Activated CD8-positive, alpha-beta memory T cell treated with anti-CD3 and anti-CD28 coated beads, Interleukin-2, amount 10 ng/mL, durations not matched to agents 7 days and 5 days (primary cell): ENCODE data around the gene ANKRD39. TPM values are rescaled to one million over a fixed set of nuclear protein-coding genes. Genes with fewer than 3 reads are reported as not detected.

Experiments used
- ATAC-seq: fragments of 150-1000 bp; cut with Tn5 transposase; one replicate; pipeline ENCODE4 v1.10.0; 2021; ENCODE audit warnings: moderate library complexity
- CTCF ChIA-PET: fragments of 350-600 bp; sonication (Branson Sonifier 250); formaldehyde crosslinking; loops from one replicate; lab custom pipeline; 2021; ENCODE audit warnings: antibody characterized with exemption; lab: Charles Lee
- DNase-seq: peaks from one replicate; pipeline ENCODE4 v3.0.0-alpha.2; 2020
- H3K27ac Mint-ChIP-seq: one replicate; pipeline ENCODE4 v1.8.0; 2021; ENCODE audit warnings: mild to moderate bottlenecking, mixed read lengths
- H3K27me3 Mint-ChIP-seq: one replicate; pipeline ENCODE4 v1.8.0; 2021; ENCODE audit warnings: mixed read lengths
- H3K36me3 Mint-ChIP-seq: one replicate; pipeline ENCODE4 v1.8.0; 2021; ENCODE audit warnings: mild to moderate bottlenecking, mixed read lengths
- H3K4me1 Mint-ChIP-seq: one replicate; pipeline ENCODE4 v1.8.0; 2021; ENCODE audit warnings: mixed read lengths
- H3K4me3 Mint-ChIP-seq: one replicate; pipeline ENCODE4 v1.8.0; 2021; ENCODE audit warnings: mild to moderate bottlenecking, moderate library complexity, mixed read lengths
- H3K9me3 Mint-ChIP-seq: one replicate; pipeline ENCODE4 v1.8.0; 2022; ENCODE audit warnings: low read depth, mixed read lengths
- total RNA-seq, 2 experiments: library from RNA; stranded (reverse); gene quantifications; one replicate each; pipeline ENCODE4 v1.2.3, GENCODE V29; 2021

ANKRD39 gene
- total RNA-seq: 10 to 100 TPM; 32.6 to 42.6 TPM

GRCh38 chr2:96857667-96858372 is at the start of gene ANKRD39:
Gene ANKRD39, minus strand, starts transcription at chr2:96858016. Its CDS starts 29 bp downstream, at chr2:96857987.
- H3K27me3 Mint-ChIP-seq: no peaks in the 10 kb centered on the region
- peak; percentile 95 for ATAC-seq
- CTCF ChIA-PET: interaction anchor here (0.6 to 4.0 kb wide), 48 partner anchors 9 to 320 kb away, joined by 3 to 178 read pairs (median 6); partner anchors contain the start of genes ANKRD23, ANKRD36, ARID5A and CNNM3
- no peaks in the 10 kb centered on the region for H3K9me3 Mint-ChIP-seq
- H3K4me1 Mint-ChIP-seq: peaks cover 38% of the 10 kb centered on the region
- DNase-seq: peak; percentile 98
- H3K27ac Mint-ChIP-seq: peak within 1 kb of the TSS; percentile 88
- peak within 1 kb of the TSS; percentile 89 for H3K4me3 Mint-ChIP-seq
- peaks cover 16% of the 10 kb centered on the region for H3K36me3 Mint-ChIP-seq

GRCh38 chr2:96906729-96907114 is 48.9 kb upstream of the ANKRD39 start:
- ATAC-seq: no peak
- H3K27me3 Mint-ChIP-seq: peaks cover 1% of the 10 kb centered on the region
- CTCF ChIA-PET: no interaction called here
- H3K27ac Mint-ChIP-seq: no peak overlapping the region
- H3K36me3 Mint-ChIP-seq: no peaks in the 10 kb centered on the region
- H3K4me1 Mint-ChIP-seq: no peaks in the 10 kb centered on the region
- H3K4me3 Mint-ChIP-seq: no peak overlapping the region
- no peak for DNase-seq
- no peaks in the 10 kb centered on the region for H3K9me3 Mint-ChIP-seq

GRCh38 chr2:96903815-96904214 is 46.0 kb upstream of the ANKRD39 start:
- no peaks in the 10 kb centered on the region for H3K36me3 Mint-ChIP-seq
- no peaks in the 10 kb centered on the region for H3K4me1 Mint-ChIP-seq
- no peaks in the 10 kb centered on the region for H3K9me3 Mint-ChIP-seq
- CTCF ChIA-PET: interaction anchor here (1.7 kb wide), 1 partner anchor 35 kb away, joined by 5 read pairs; no protein-coding TSS in a partner anchor
- no peak overlapping the region for H3K27ac Mint-ChIP-seq
- no peaks in the 10 kb centered on the region for H3K27me3 Mint-ChIP-seq
- ATAC-seq (no peak), DNase-seq (no peak)
- H3K4me3 Mint-ChIP-seq: no peak overlapping the region

- H3K27ac Mint-ChIP-seq: no peak overlapping the region
- no peaks in the 10 kb centered on the region for H3K9me3 Mint-ChIP-seq
- H3K4me1 Mint-ChIP-seq: no peaks in the 10 kb centered on the region
- H3K27me3 Mint-ChIP-seq: no peaks in the 10 kb centered on the region
- H3K4me3 Mint-ChIP-seq: no peak overlapping the region
- no peaks in the 10 kb centered on the region for H3K36me3 Mint-ChIP-seq
- ATAC-seq (no peak), DNase-seq (no peak)
- CTCF ChIA-PET: interaction anchor here (1.7 kb wide), 1 partner anchor 34 kb away, joined by 5 read pairs; no protein-coding TSS in a partner anchor
These were observed 45.5 kb upstream of the ANKRD39 start for GRCh38 chr2:96903318-96903717.

- CTCF ChIA-PET: interaction anchor here (0.9 to 1.2 kb wide), 2 partner anchors 10 to 54 kb away, joined by 3 read pairs; no protein-coding TSS in a partner anchor
- ATAC-seq: no peak
- no peak overlapping the region for H3K27ac Mint-ChIP-seq
- H3K36me3 Mint-ChIP-seq: no peaks in the 10 kb centered on the region
- no peak overlapping the region for H3K4me3 Mint-ChIP-seq
- no peaks in the 10 kb centered on the region for H3K27me3 Mint-ChIP-seq
- no peaks in the 10 kb centered on the region for H3K9me3 Mint-ChIP-seq
- DNase-seq: no peak
- peaks cover 2% of the 10 kb centered on the region for H3K4me1 Mint-ChIP-seq
These were observed 42.4 kb upstream of the ANKRD39 start for GRCh38 chr2:96900237-96900636.

- Mint-ChIP-seq H3K27me3 (no peaks in the 10 kb centered on the region), H3K36me3 (no peaks in the 10 kb centered on the region), H3K4me3 (no peak overlapping the region), H3K4me1 (peaks cover 2% of the 10 kb centered on the region), H3K27ac (no peak overlapping the region), H3K9me3 (no peaks in the 10 kb centered on the region)
- DNase-seq (no peak), ATAC-seq (no peak)
- CTCF ChIA-PET: interaction anchor here (0.9 kb wide), 2 partner anchors 55 to 62 kb away, joined by 3 read pairs; no protein-coding TSS in a partner anchor
These were observed 41.6 kb upstream of the ANKRD39 start for GRCh38 chr2:96899413-96899741.

- no peaks in the 10 kb centered on the region for H3K9me3 Mint-ChIP-seq
- DNase-seq (no peak), ATAC-seq (no peak)
- no peaks in the 10 kb centered on the region for H3K36me3 Mint-ChIP-seq
- H3K27ac Mint-ChIP-seq: no peak overlapping the region
- no peaks in the 10 kb centered on the region for H3K27me3 Mint-ChIP-seq
- H3K4me1 Mint-ChIP-seq: peaks cover 2% of the 10 kb centered on the region
- H3K4me3 Mint-ChIP-seq: no peak overlapping the region
- CTCF ChIA-PET: interaction anchor here (0.9 kb wide), 1 partner anchor 62 kb away, joined by 3 read pairs; no protein-coding TSS in a partner anchor
These were observed 41.0 kb upstream of the ANKRD39 start for GRCh38 chr2:96898641-96899412.

- peaks cover 2% of the 10 kb centered on the region for H3K4me1 Mint-ChIP-seq
- DNase-seq (no peak), ATAC-seq (no peak)
- H3K36me3 Mint-ChIP-seq: no peaks in the 10 kb centered on the region
- CTCF ChIA-PET: no interaction called here
- H3K4me3 Mint-ChIP-seq: no peak overlapping the region
- no peaks in the 10 kb centered on the region for H3K9me3 Mint-ChIP-seq
- H3K27ac Mint-ChIP-seq: no peak overlapping the region
- H3K27me3 Mint-ChIP-seq: no peaks in the 10 kb centered on the region
These were observed 40.3 kb upstream of the ANKRD39 start for GRCh38 chr2:96898135-96898505.

GRCh38 chr2:96897491-96898134 is 39.8 kb upstream of the ANKRD39 start:
- H3K36me3 Mint-ChIP-seq: no peaks in the 10 kb centered on the region
- H3K9me3 Mint-ChIP-seq: no peaks in the 10 kb centered on the region
- no peaks in the 10 kb centered on the region for H3K27me3 Mint-ChIP-seq
- DNase-seq (no peak), ATAC-seq (no peak)
- H3K4me1 Mint-ChIP-seq: peaks cover 2% of the 10 kb centered on the region
- H3K4me3 Mint-ChIP-seq: no peak overlapping the region
- H3K27ac Mint-ChIP-seq: no peak overlapping the region
- CTCF ChIA-PET: interaction anchor here (1.8 kb wide), 1 partner anchor 52 kb away, joined by 6 read pairs; no protein-coding TSS in a partner anchor

- Mint-ChIP-seq H3K4me1 (peaks cover 8% of the 10 kb centered on the region), H3K4me3 (no peak overlapping the region), H3K36me3 (no peaks in the 10 kb centered on the region), H3K9me3 (no peaks in the 10 kb centered on the region), H3K27me3 (no peaks in the 10 kb centered on the region), H3K27ac (no peak overlapping the region)
- ATAC-seq: no peak
- CTCF ChIA-PET: interaction anchor here (1.8 kb wide), 1 partner anchor 54 kb away, joined by 6 read pairs; no protein-coding TSS in a partner anchor
- no peak for DNase-seq
These were observed 38.2 kb upstream of the ANKRD39 start for GRCh38 chr2:96895746-96896651.

GRCh38 chr2:96895032-96895745 is 37.4 kb upstream of the ANKRD39 start:
- Mint-ChIP-seq H3K27me3 (no peaks in the 10 kb centered on the region), H3K9me3 (no peaks in the 10 kb centered on the region), H3K4me3 (no peak overlapping the region), H3K36me3 (no peaks in the 10 kb centered on the region), H3K27ac (no peak overlapping the region), H3K4me1 (peaks cover 8% of the 10 kb centered on the region)
- ATAC-seq (no peak), DNase-seq (no peak)
- CTCF ChIA-PET: no interaction called here

- no peak for DNase-seq
- no peak for ATAC-seq
- CTCF ChIA-PET: no interaction called here
These were observed 36.3 kb upstream of the ANKRD39 start for GRCh38 chr2:96894151-96894531.

More at GRCh38 chr2:96894151-96894531, 36.3 kb upstream of the ANKRD39 start:
- H3K9me3 Mint-ChIP-seq: no peaks in the 10 kb centered on the region
- no peaks in the 10 kb centered on the region for H3K36me3 Mint-ChIP-seq
- H3K4me1 Mint-ChIP-seq: peaks cover 8% of the 10 kb centered on the region
- H3K27ac Mint-ChIP-seq: no peak overlapping the region
- no peaks in the 10 kb centered on the region for H3K27me3 Mint-ChIP-seq
- H3K4me3 Mint-ChIP-seq: no peak overlapping the region
